HepG2 (cell line): Measurements from ENCODE around the gene RPS14. TPM values are rescaled to one million over a fixed set of nuclear protein-coding genes. Genes with fewer than 3 reads are reported as not detected.
A peak's percentile ranks its signal among the peaks of the same experiment; 100 is the strongest.

Experiments
- ATAC-seq: fragments of 200-7000 bp; cut with Tn5 transposase; 3 replicates; pipeline ENCODE4 v1.9.1; 2020; ENCODE audit warnings: mild to moderate bottlenecking, moderate library complexity
- BruUV-seq: library from RNA; stranded (reverse); fragments of 400-500 nt; replicated peaks from 2 replicates; lab custom pipeline; 2021; lab: Mats Ljungman, UMichigan
- CTCF ChIA-PET: fragments of 300-600 bp; formaldehyde crosslinking; extraction: SDS; loops from one replicate; lab custom pipeline; 2021; ENCODE audit warnings: low total read pairs, inconsistent platforms, low intra/inter-chr PET ratio; lab: Yijun Ruan, JAX
- POLR2A ChIA-PET: fragments of 350-600 bp; sonication (Branson Sonifier 250); formaldehyde crosslinking; loops from one replicate; lab custom pipeline; 2020; ENCODE audit warnings: antibody characterized with exemption, inconsistent platforms; lab: Yijun Ruan, JAX
- DNase-seq: peaks from one replicate; pipeline ENCODE4 v3.0.0-alpha.2; 2015; ENCODE audit warnings: low spot score
- FAIRE-seq: peaks from 3 replicates; lab custom pipeline; 2011; peaks lifted over from hg19 to GRCh38; lab: Jason Lieb, UNC
- H2AFZ ChIP-seq: one replicate; pipeline ENCODE4 v1.6.1; 2011; ENCODE audit warnings: low read length, inconsistent platforms
- H3K27ac ChIP-seq: fragments of 300-600 bp; 3 replicates; pipeline ENCODE4 v1.8.0; 2011; ENCODE audit warnings: mixed run types, mild to moderate bottlenecking, mixed read lengths, low read length, inconsistent platforms; ENCODE audit not compliant: insufficient read depth; ENCODE audit errors: extremely low read length
- H3K27me3 ChIP-seq, 2 experiments: fragments of 200-600 bp in 1 of 2; 2 replicates in 1 of 2; 3 replicates in 1 of 2; pipeline versions ENCODE4 v1.6.0 to v1.8.0; 2011; ENCODE audit warnings: low read length in 2 of 2, mild to moderate bottlenecking in 2 of 2, moderate library complexity in 2 of 2, inconsistent platforms in 1 of 2; ENCODE audit not compliant: insufficient read depth in 2 of 2, control insufficient read depth in 1 of 2
- H3K36me3 ChIP-seq, 2 experiments: fragments of 200-600 bp in 1 of 2; replicated peaks in 1 of 2; 2 replicates in 1 of 2; 3 replicates in 1 of 2; pipeline versions ENCODE4 v1.5.1 to v1.8.0; 2011; ENCODE audit warnings: low read length in 2 of 2, inconsistent platforms in 1 of 2; ENCODE audit not compliant: insufficient read depth in 2 of 2, control insufficient read depth in 1 of 2
- H3K4me1 ChIP-seq: 2 replicates; pipeline ENCODE4 v1.5.1; 2012; ENCODE audit warnings: low read length, inconsistent platforms; ENCODE audit not compliant: insufficient read depth
- H3K4me2 ChIP-seq: 2 replicates; pipeline ENCODE4 v1.6.0; 2011; ENCODE audit warnings: low read depth, low read length, inconsistent platforms
- H3K4me3 ChIP-seq, 3 experiments: fragments of 200-600 bp in 1 of 3; sonication (generic), shearing (Covaris generic) in 1 of 3; replicated peaks in 1 of 3; 2 replicates each; pipeline ENCODE4 v1.5.1; 2011 to 2016; ENCODE audit warnings: low read length in 3 of 3, inconsistent platforms in 2 of 3, low read depth in 2 of 3, mild to moderate bottlenecking in 2 of 3, control low read depth in 1 of 3, mixed read lengths in 1 of 3; ENCODE audit not compliant: insufficient read depth in 1 of 3
- H3K79me2 ChIP-seq: one replicate; pipeline ENCODE4 v1.6.1; 2011; ENCODE audit warnings: low read length, inconsistent platforms; ENCODE audit not compliant: insufficient read depth
- H3K9ac ChIP-seq: 2 replicates; pipeline ENCODE4 v1.6.0; 2011; ENCODE audit warnings: mild to moderate bottlenecking, low read depth, low read length, inconsistent platforms; ENCODE audit not compliant: insufficient read depth
- H3K9me3 ChIP-seq: 2 replicates; pipeline ENCODE4 v1.5.1; 2012; ENCODE audit warnings: mild to moderate bottlenecking, low read length
- H4K20me1 ChIP-seq: 2 replicates; pipeline ENCODE4 v1.6.0; 2011; ENCODE audit warnings: inconsistent platforms, mild to moderate bottlenecking, low read length, moderate library complexity; ENCODE audit not compliant: insufficient read depth
- CREB1 ChIP-seq, 2 experiments: fragments of 450-650 bp in 1 of 2; IDR thresholded peaks; 2 replicates each; pipeline ENCODE4 v1.6.1; 2016 to 2017; ENCODE audit warnings: control low read depth in 1 of 2, mild to moderate bottlenecking in 1 of 2, missing compliant biosample characterization in 1 of 2, missing genetic modification characterization in 1 of 2
- CREM ChIP-seq, 2 experiments: sonication (generic) in 1 of 2; formaldehyde crosslinking in 1 of 2; IDR thresholded peaks; 2 replicates each; pipeline versions ENCODE4 v1.4.0 to v1.6.1; 2016 to 2020; ENCODE audit warnings: antibody characterized with exemption in 1 of 2, mild to moderate bottlenecking in 1 of 2, missing genetic modification reagents in 1 of 2
- JDP2 ChIP-seq: sonication (generic); formaldehyde crosslinking; IDR thresholded peaks from 2 replicates; pipeline ENCODE4 v1.8.1; 2022; ENCODE audit warnings: missing genetic modification reagents, borderline replicate concordance
- MAF1 ChIP-seq: sonication (generic); formaldehyde crosslinking; IDR thresholded peaks from 2 replicates; pipeline ENCODE4 v1.5.0; 2020; ENCODE audit warnings: missing genetic modification reagents, borderline replicate concordance
- MNT ChIP-seq: fragments of 450-650 bp; IDR thresholded peaks from 2 replicates; pipeline ENCODE4 v1.6.1; 2016
- NFE2 ChIP-seq: sonication (generic); formaldehyde crosslinking; IDR thresholded peaks from 2 replicates; pipeline ENCODE4 v1.4.0; 2020; ENCODE audit warnings: missing genetic modification reagents
- NFYB ChIP-seq: sonication (generic); formaldehyde crosslinking; IDR thresholded peaks from 2 replicates; pipeline ENCODE4 v1.4.0; 2020; ENCODE audit warnings: missing genetic modification reagents
- PHF21A ChIP-seq: sonication (generic); formaldehyde crosslinking; IDR thresholded peaks from 2 replicates; pipeline ENCODE4 v1.5.0; 2020; ENCODE audit warnings: mild to moderate bottlenecking, missing genetic modification reagents
- RFXANK ChIP-seq: IDR thresholded peaks from 2 replicates; pipeline ENCODE4 v1.6.1; 2016
- RFXAP ChIP-seq: sonication (generic); formaldehyde crosslinking; IDR thresholded peaks from 2 replicates; pipeline ENCODE4 v1.4.0; 2020; ENCODE audit warnings: missing genetic modification reagents, borderline replicate concordance
- SMC3 ChIP-seq: IDR thresholded peaks from 2 replicates; pipeline ENCODE4 v1.6.1; 2011; ENCODE audit warnings: low read length, improper control_type of control experiment
- ZNF33B ChIP-seq: sonication (generic); formaldehyde crosslinking; IDR thresholded peaks from 2 replicates; pipeline ENCODE4 v1.5.1; 2020; ENCODE audit warnings: mild to moderate bottlenecking, missing genetic modification reagents
- ZNF563 ChIP-seq: sonication (generic); formaldehyde crosslinking; IDR thresholded peaks from 2 replicates; pipeline ENCODE4 v1.8.0; 2022; ENCODE audit warnings: mild to moderate bottlenecking, moderate library complexity, missing genetic modification reagents
- ZNF574 ChIP-seq: sonication (generic); formaldehyde crosslinking; IDR thresholded peaks from 2 replicates; pipeline ENCODE4 v1.4.0; 2020; ENCODE audit warnings: missing genetic modification reagents
- ZSCAN12 ChIP-seq: sonication (generic); formaldehyde crosslinking; IDR thresholded peaks from 2 replicates; pipeline ENCODE4 v1.9.0; 2021; ENCODE audit warnings: mild to moderate bottlenecking, missing genetic modification reagents
- WGBS: methylation state at CpG from one replicate; pipeline ENCODE4 v1.1.6; 2017; ENCODE audit warnings: low lambda C conversion rate; 5-methylcytosine and 5-hydroxymethylcytosine counted together
- in situ Hi-C: cut with HindIII; loops from 2 replicates; pipeline ENCODE4 v1.10.0; 2017; ENCODE audit warnings: low pct_unique_long_range_greater_than_20kb; ENCODE audit not compliant: extremely low pct_ligation_motif_present
- intact Hi-C: fragments of 100-400 bp; cut with micrococcal nuclease; formaldehyde crosslinking; loops from one replicate; pipeline ENCODE4 v1.10.0; 2022; ENCODE audit not compliant: unreplicated experiment
- polyA plus RNA-seq, 8 experiments: library from polyadenylated mRNA; depleted of rRNA in 3 of 8; stranded (reverse) in 7 of 8; unstranded in 1 of 8; fragments of >200 nt; fragmentation: Illumina TruSeq in 4 of 8; extraction: Trizol in 4 of 8; gene quantifications; 2 replicates each; pipeline versions ENCODE4 v1.2.1 to v1.2.3, GENCODE V29; 2011 to 2016; ENCODE audit warnings: low read depth in 4 of 8, missing spikeins in 1 of 8, mixed read lengths in 1 of 8; ENCODE audit not compliant: insufficient read depth in 1 of 8
- total RNA-seq, 5 experiments: library from RNA; depleted of rRNA; stranded (reverse); fragments of >200 nt; fragmentation: Illumina TruSeq; extraction: Trizol; gene quantifications; 2 replicates each; pipeline ENCODE4 v1.2.3, GENCODE V29; 2016; ENCODE audit warnings: low read depth in 1 of 5
- TF ChIP-seq, protein P1 (sequence below): sonication (generic); formaldehyde crosslinking; conservative IDR thresholded peaks from 2 replicates; pipeline ENCODE4 v1.4.0; 2020; ENCODE audit warnings: mild to moderate bottlenecking, missing genetic modification reagents, moderate library complexity

The RPS14 gene
- total and polyA plus RNA-seq, 2 of the 13 experiments (the other 11 are each of a cell fraction or from before 2014, with no cell fraction given): 2,116 to 3,295 TPM

DNA sequence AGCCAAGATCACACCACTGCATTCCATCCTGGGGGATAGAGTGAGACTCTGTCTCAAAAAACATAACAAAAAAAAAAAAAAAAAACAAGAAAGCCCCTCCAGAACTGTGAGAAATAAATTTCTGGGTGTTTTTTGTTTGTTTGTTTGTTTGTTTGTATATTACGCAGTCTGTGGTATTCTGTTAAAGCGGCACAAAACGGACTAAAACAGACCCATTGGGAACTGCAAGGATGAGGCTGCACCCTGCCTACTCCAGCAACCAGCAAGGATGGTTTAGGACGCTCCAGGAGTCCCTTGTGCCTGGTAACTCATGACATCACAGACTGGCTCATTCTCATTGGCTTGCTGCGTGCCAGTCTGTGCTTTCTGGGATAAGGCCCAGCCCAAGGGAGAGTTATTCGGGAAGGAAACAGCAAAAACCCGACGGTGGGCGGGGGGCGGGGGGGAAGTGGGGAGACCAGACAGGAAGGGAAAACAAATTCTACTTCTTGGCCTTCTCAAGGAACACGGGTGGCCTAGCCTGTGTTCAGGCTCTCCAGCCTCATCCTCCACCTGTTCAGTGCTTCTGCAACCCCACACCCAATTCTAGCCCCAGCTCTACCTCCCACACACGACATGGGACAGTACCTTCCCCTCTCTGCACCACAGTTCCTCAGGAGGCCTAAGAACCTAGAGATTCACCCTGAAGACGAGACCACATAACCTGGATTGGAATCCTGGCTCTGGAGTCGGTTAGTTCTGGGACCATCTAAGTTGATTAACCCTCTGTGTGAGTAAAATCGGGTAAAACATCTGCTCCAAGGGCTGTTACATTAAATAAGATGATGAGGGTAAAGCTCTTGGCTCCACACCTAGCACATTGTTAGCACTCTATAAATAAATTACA lies 39.7 kb downstream of the RPS14 start:
- H3K4me3 ChIP-seq: peak overlapping the region in 1 of 3 experiments; percentile 12; a peak in 1 of 6 replicates
- WGBS: 47% methylated on average over 15 of the region's 15 CpGs
- peak; percentile 73 for FAIRE-seq
- peak overlapping the region; percentile 61 for H3K4me2 ChIP-seq
- intact Hi-C loops: no loop called here
- peaks cover 5% of the 10 kb centered on the region for H3K79me2 ChIP-seq
- no TSS peak for BruUV-seq
- ChIA-PET CTCF (no interaction called here), POLR2A (interaction anchor here (0.9 to 3.8 kb wide), 8 partner anchors 7 to 40 kb away, joined by 3 to 31 read pairs (median 4); partner anchors contain the start of gene RPS14)
- H3K9me3 ChIP-seq: no peaks in the 10 kb centered on the region
- DNase-seq: peak; percentile 77
- H3K27ac ChIP-seq: no peak overlapping the region
- H3K27me3 ChIP-seq: no peaks in the 10 kb centered on the region
- no peak overlapping the region for H3K9ac ChIP-seq
- peaks cover 3 to 12% of the 10 kb centered on the region in 2 experiments; a peak in 3 of 5 replicates for H3K36me3 ChIP-seq
- peak; percentile 83 for ATAC-seq
- in situ Hi-C loops: no loop called here
- no peaks in the 10 kb centered on the region for H4K20me1 ChIP-seq
- H3K4me1 ChIP-seq: peaks cover 38% of the 10 kb centered on the region
- H2AFZ ChIP-seq: no peak overlapping the region
- no peak for TF ChIP-seq ZNF563 (CRISPR knock-in tag)
- TF ChIP-seq, protein P1, sequence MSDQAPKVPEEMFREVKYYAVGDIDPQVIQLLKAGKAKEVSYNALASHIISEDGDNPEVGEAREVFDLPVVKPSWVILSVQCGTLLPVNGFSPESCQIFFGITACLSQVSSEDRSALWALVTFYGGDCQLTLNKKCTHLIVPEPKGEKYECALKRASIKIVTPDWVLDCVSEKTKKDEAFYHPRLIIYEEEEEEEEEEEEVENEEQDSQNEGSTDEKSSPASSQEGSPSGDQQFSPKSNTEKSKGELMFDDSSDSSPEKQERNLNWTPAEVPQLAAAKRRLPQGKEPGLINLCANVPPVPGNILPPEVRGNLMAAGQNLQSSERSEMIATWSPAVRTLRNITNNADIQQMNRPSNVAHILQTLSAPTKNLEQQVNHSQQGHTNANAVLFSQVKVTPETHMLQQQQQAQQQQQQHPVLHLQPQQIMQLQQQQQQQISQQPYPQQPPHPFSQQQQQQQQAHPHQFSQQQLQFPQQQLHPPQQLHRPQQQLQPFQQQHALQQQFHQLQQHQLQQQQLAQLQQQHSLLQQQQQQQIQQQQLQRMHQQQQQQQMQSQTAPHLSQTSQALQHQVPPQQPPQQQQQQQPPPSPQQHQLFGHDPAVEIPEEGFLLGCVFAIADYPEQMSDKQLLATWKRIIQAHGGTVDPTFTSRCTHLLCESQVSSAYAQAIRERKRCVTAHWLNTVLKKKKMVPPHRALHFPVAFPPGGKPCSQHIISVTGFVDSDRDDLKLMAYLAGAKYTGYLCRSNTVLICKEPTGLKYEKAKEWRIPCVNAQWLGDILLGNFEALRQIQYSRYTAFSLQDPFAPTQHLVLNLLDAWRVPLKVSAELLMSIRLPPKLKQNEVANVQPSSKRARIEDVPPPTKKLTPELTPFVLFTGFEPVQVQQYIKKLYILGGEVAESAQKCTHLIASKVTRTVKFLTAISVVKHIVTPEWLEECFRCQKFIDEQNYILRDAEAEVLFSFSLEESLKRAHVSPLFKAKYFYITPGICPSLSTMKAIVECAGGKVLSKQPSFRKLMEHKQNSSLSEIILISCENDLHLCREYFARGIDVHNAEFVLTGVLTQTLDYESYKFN (CRISPR knock-in tag): no peak
- TF ChIP-seq JDP2 (CRISPR knock-in tag): no peak
- no peak for TF ChIP-seq ZNF574 (CRISPR knock-in tag)
- TF ChIP-seq PHF21A (CRISPR knock-in tag): no peak
- no peak for TF ChIP-seq ZNF33B
- peak; percentile 100 for TF ChIP-seq RFXAP (CRISPR knock-in tag)
- TF ChIP-seq NFE2 (CRISPR knock-in tag): no peak
- TF ChIP-seq NFYB (CRISPR knock-in tag): peak; percentile 79
- no peak for TF ChIP-seq ZSCAN12 (CRISPR knock-in tag)
- peak; percentile 89 for TF ChIP-seq CREB1 (IDR thresholded peaks at IDR 0.05)
- peak; percentile 93 for TF ChIP-seq CREB1 (CRISPR knock-in tag; IDR thresholded peaks at IDR 0.05)
- peak; percentile 99 for TF ChIP-seq RFXANK
- TF ChIP-seq CREM (IDR thresholded peaks at IDR 0.05): peak; percentile 86; the same call in 1 of the 2 replicates
- no peak for TF ChIP-seq CREM (CRISPR knock-in tag; IDR thresholded peaks at IDR 0.05)
- no peak for TF ChIP-seq SMC3
- no peak for TF ChIP-seq MNT
- no peak for TF ChIP-seq MAF1
